NCI-H774 (cell line): Measurements from ENCODE around the gene NUCB2.
A peak's percentile ranks its signal among the peaks of the same experiment; 100 is the strongest.

ENCODE experiments used
- DNase-seq: peaks from one replicate; lab custom pipeline; 2025; lab: John Stamatoyannopoulos, UW

NUCB2 gene

DNA sequence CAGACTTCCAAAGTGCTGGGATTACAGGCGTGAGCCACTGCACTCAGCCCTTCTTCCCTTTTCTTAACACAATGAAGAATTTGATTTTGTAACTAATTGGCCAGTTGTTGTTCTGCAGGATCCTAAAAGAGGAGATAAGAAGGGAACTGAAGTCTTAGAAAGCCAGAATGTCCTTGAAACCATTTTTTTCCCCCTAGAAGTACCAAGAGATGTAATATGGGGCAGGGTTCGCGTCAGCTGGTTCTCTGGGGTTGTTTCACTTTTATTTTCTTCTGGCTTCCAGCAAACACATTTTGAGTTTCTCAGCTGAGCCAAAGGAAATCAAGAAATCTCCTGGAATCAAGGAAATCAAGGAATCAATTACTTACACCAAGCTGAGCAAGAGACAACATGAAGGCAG is 7.6 kb upstream of the NUCB2 start:
- no peak for DNase-seq

DNA sequence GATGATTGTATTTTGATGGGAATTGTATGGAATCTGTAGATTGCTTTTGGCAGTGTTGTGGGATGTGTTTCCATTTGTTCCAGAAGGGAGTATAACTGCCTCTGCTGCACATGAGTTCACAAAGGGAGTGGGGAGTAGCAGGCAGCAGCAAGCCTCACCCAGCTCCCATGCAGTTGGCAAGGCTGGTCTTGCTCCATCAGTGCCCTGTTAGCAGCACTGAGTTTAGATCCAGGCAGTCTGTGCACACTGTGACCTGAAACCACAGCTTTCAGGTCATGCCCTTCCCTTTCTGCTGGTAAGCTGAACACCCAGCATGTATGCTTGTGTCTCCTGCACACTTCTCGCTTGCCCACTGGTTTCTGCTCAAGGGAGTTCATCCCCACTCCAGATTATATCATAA is 3.7 kb upstream of the NUCB2 start:
- DNase-seq = no peak

- DNase-seq = no peak
These were observed 3.3 kb upstream of the NUCB2 start for GRCh38 chr11:17273211-17273610.

DNA sequence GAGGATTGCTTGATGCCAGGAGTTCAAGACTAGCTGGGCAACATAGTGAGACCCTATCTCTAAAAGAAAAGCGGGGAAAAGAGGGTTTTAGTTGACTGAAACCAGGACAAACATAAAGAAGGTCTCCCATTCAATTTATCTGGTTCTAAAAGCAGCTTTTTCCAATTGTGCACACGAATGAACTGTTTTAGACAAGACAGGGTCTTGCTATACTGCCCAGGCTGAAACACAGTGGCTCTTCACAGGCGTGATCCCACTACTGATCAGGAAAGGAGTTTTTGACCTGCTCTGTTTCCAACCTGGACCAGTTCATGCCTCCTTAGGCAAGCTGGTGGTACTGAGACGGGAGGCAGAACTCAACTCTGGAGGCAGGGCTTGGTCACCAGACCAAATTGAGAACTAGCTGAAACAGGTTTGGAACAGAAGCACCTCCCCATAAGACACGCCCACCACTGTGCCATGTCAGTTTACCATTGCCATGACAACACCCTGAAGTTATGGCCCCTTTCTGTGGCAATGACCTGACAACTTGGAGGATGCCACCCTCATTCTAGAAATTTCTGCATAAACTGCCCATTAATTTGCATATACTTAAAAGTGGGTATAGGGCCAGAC is 2.8 kb upstream of the NUCB2 start:
- DNase-seq = no peak

GRCh38 chr11:17275400-17276235 is 921 bp upstream of the NUCB2 start:
- DNase-seq = no peak

DNA sequence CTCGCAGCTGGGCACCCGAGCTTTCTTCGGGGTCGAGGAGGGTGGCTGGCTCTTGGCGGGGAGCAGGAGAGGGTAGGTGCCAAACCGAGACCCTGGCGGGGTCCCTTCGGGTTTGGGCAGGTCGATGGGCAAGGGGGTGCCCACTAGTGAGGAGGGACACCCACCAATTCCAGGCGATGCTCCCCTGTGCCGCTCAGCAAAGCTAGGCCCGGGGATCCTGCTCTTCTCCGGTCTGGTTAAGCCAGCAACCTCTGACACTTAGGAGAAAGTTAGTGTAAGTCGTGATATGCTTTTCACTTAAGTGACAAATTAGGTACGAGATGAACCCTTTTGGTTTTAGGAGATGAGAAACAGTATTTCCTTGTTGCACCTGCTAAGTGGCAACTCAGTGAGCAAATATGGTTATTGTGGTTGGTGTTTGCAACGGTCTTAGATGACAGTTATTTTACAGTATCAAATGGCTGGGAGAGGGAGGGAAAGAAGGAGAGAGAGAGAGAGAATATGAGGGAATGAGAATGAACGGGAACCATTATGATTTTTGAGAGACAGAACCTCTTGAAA is 565 bp downstream of the NUCB2 start:
- DNase-seq = peak; percentile 46

- no peak for DNase-seq
These were observed 4.1 kb downstream of the NUCB2 start for GRCh38 chr11:17280494-17281127.

GRCh38 chr11:17286332-17286731 is 9.8 kb downstream of the NUCB2 start:
- DNase-seq = no peak

- DNase-seq = no peak
These were observed 10.5 kb downstream of the NUCB2 start for GRCh38 chr11:17287058-17287457.

GRCh38 chr11:17291710-17292109 is 15.2 kb downstream of the NUCB2 start:
- DNase-seq = no peak

- DNase-seq = no peak
These were observed 16.8 kb downstream of the NUCB2 start for GRCh38 chr11:17293311-17293710.

DNA sequence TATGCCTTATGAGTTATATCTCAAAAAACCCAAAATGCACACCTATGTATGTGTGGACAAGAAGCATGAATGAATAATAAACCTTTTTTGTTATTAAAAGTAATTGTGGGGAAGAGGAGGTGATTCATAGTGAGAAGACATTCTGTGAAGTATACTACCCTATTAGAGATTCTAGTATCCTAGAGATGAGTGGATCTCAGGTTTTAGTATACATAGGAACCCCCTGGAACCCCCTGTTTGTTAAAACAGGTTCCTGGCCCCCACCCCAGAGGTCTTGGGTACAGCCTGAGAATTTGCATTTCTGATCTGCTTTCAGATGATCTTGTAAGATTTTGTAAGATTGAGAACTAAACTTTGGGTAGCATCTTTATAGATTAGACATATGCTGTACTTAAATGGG is 17.5 kb downstream of the NUCB2 start:
- DNase-seq = no peak

- DNase-seq = no peak
These were observed 20.5 kb downstream of the NUCB2 start for GRCh38 chr11:17296852-17297559.

GRCh38 chr11:17298302-17298701 is 21.8 kb downstream of the NUCB2 start:
- no peak for DNase-seq

GRCh38 chr11:17300372-17300771 is 23.8 kb downstream of the NUCB2 start:
- no peak for DNase-seq

DNA sequence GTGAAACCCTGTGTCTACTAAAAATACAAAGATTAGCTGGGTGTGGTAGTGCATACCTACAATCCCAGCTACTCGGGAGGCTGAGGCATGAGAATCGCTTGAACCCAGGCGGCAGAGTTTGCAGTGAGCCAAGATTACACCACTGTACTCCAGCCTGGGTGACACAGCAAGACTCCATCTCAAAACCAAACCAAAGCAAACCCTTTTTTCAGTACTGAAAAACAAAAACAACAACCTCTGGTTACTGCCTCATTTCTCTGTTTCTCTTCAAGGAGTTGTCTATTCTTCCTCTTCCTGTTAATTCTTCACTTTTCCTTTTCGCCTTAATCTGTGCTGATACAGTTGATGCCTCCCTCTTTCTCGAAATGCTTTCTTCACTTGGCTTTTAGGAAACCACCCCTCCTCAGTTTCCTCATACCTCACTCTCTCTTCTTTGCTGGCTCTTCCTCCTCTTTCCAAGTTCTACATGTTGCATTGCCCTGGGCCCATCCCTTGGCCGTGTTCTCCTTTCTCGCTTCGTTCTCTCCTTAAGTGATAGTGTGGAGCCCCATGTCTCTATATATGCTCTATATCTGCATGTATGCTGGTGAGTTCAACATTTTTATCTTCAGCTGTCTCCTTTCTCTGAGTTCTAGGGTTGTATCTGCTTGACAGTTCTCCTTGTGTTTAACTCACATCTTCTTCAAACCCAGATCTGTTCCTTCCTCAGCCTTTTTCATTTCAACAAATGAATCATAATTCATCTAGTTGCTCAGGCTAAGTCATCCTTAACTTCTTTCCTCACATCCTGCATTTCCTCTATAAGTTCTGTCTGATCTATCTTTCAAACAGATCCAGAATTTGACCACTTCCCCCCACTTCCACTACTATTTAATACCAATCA is 37.1 kb downstream of the NUCB2 start:
- no peak for DNase-seq

DNA sequence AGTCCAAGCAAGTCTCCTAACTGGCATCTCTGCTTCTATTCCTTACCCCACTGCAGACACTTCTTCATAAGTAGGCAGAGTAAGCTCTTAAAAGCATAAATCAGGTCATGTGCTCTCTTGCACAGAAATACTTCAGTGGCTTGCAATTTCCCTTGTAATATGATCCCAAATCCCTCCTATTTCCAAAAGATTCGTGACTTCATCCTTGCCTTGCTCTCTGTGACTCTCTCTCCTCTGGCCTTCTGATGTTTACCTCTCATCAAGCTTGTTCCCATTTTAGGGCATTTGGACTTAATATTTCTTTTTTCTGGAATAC is 37.7 kb downstream of the NUCB2 start:
- no peak for DNase-seq

- DNase-seq = no peak
These were observed 38.4 kb downstream of the NUCB2 start for GRCh38 chr11:17314904-17315426.

DNA sequence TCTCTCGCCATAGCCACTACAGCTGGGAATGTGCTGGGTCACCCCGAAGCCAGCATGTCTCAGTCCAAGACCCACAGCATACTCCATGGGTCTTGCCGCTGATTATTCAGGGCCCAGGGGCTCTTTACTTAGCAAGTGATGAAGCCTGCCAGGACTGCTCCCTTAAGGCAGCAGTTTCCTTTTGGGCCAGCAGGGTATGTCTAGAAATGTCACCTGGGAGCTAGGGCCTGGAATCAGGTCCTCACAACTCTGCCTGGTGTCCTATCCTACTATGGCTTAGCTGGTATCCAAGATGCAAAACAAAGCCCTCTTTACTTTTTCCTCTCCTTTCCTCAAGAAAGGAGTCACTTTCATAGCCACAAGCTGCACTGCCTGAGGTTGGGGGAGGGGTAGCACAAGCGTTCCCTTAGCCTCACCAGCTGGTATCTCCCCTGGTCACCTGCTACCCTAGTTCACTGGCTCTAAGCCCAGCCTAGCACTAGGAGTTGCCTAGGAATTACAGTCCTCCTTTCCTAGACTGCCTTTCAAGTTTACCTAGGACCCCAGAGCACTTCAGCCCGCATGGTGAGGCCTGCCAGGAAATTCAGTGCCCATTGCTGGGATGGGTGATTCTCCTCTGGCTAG is 52.4 kb downstream of the NUCB2 start:
- DNase-seq = no peak

DNA sequence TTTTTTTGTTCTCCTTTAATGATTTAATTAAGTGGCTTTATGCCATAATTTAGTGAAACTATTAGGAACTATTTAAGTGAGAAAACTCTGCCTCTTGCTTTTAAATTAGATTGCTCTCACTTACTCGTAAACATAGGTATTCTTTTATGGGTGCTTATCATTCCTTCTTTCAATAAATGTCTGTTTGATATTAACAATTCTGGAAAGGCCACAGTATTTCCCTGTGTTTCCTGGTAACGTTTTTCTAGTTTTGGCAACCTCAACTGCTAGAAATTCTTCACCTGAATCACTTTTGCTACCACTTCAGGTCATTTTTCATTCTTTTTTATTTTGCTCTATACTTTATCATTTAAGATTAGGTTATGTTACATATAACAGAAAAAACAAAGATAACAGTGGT is 55.1 kb downstream of the NUCB2 start:
- DNase-seq = no peak
